HUES6 (cell line): ENCODE results near the gene COA1.
"Not testable (repeated sequence)": the region's sequence is repeated elsewhere in the genome, so short reads cannot be mapped to it uniquely, and the experiment has no call there.

Source experiments
- H3K27ac ChIP-seq: 2 replicates; pipeline ENCODE4 v1.7.0; 2013; ENCODE audit warnings: low read depth, mild to moderate bottlenecking, low read length, inconsistent platforms
- H3K27me3 ChIP-seq: 2 replicates; pipeline ENCODE4 v1.6.1; 2013; ENCODE audit warnings: low read length; ENCODE audit not compliant: control insufficient read depth, insufficient read depth
- H3K36me3 ChIP-seq: 2 replicates; pipeline ENCODE4 v1.6.1; 2013; ENCODE audit warnings: low read length; ENCODE audit not compliant: control insufficient read depth, insufficient read depth
- H3K4me1 ChIP-seq: 2 replicates; pipeline ENCODE4 v1.6.1; 2013; ENCODE audit warnings: low read length; ENCODE audit not compliant: control insufficient read depth, insufficient read depth
- H3K4me3 ChIP-seq: 2 replicates; pipeline ENCODE4 v1.5.1; 2013; ENCODE audit warnings: low read depth, low read length
- H3K9ac ChIP-seq: one replicate; pipeline ENCODE4 v1.6.1; 2013; ENCODE audit warnings: mild to moderate bottlenecking, low read length
- H3K9me3 ChIP-seq: 2 replicates; pipeline ENCODE4 v1.6.1; 2013; ENCODE audit warnings: low read depth, low read length; ENCODE audit not compliant: control insufficient read depth, insufficient read depth

Gene COA1

GRCh38 chr7:43604251-43604650 lies 125.1 kb downstream of the COA1 start:
- H3K36me3 ChIP-seq: peaks cover 17% of the 10 kb centered on the region
- H3K4me1 ChIP-seq: peaks cover 8% of the 10 kb centered on the region
- H3K9me3 ChIP-seq: peaks cover 5% of the 10 kb centered on the region
- H3K4me3 ChIP-seq: no peak overlapping the region
- H3K9ac ChIP-seq: no peak overlapping the region
- H3K27ac ChIP-seq: no peak overlapping the region
- H3K27me3 ChIP-seq: no peaks in the 10 kb centered on the region

- Histone ChIP-seq H3K4me1 (peaks cover 8% of the 10 kb centered on the region), H3K27me3 (no peaks in the 10 kb centered on the region), H3K9me3 (peaks cover 5% of the 10 kb centered on the region), H3K4me3 (no peak overlapping the region), H3K9ac (no peak overlapping the region), H3K27ac (no peak overlapping the region), H3K36me3 (peaks cover 14% of the 10 kb centered on the region)
These were observed 127.1 kb downstream of the COA1 start for GRCh38 chr7:43602256-43602655.

GRCh38 chr7:43600056-43600455 lies 129.3 kb downstream of the COA1 start:
- Histone ChIP-seq H3K36me3 (peaks cover 16% of the 10 kb centered on the region), H3K27ac (no peak overlapping the region), H3K9ac (no peak overlapping the region), H3K4me1 (peaks cover 8% of the 10 kb centered on the region), H3K9me3 (peaks cover 5% of the 10 kb centered on the region), H3K4me3 (no peak overlapping the region), H3K27me3 (no peaks in the 10 kb centered on the region)

GRCh38 chr7:43596426-43596825 lies 132.9 kb downstream of the COA1 start:
- peaks cover 14% of the 10 kb centered on the region for H3K36me3 ChIP-seq
- not testable (repeated sequence) for H3K27ac ChIP-seq, H3K9me3 ChIP-seq, H3K27me3 ChIP-seq, H3K4me1 ChIP-seq, H3K9ac ChIP-seq, H3K4me3 ChIP-seq

DNA sequence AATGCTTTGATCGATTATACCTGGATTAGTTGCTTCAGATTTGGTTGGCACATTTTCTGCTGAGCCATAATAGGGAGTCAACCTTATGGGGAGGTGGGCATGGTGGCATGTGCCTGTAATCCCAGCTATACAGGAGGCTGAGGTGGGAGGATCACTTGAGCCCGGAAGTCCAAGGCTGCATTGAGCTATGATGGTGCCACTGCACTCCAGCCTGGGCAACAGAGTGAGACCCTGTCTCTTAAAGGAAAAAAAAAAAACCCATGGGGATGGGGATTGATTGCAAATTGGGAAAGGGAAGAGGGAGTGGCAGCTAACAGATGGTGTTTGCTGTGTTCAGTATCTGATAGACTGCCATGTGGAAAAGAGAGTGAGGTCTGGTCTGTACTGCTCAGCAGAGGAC lies 135.3 kb downstream of the COA1 start:
- Histone ChIP-seq H3K9ac (no peak overlapping the region), H3K4me1 (peaks cover 7% of the 10 kb centered on the region), H3K9me3 (no peaks in the 10 kb centered on the region), H3K27ac (no peak overlapping the region), H3K4me3 (no peak overlapping the region), H3K27me3 (no peaks in the 10 kb centered on the region), H3K36me3 (peaks cover 11% of the 10 kb centered on the region)

- no peak overlapping the region for H3K27ac ChIP-seq
- H3K9ac ChIP-seq: no peak overlapping the region
- peaks cover 10% of the 10 kb centered on the region for H3K36me3 ChIP-seq
These were observed 136.3 kb downstream of the COA1 start for GRCh38 chr7:43593010-43593409.

GRCh38 chr7:43592326-43592725 lies 137.0 kb downstream of the COA1 start:
- Histone ChIP-seq H3K9me3 (no peaks in the 10 kb centered on the region), H3K4me3 (no peak overlapping the region), H3K4me1 (peaks cover 11% of the 10 kb centered on the region), H3K27ac (no peak overlapping the region), H3K36me3 (peaks cover 3% of the 10 kb centered on the region), H3K27me3 (no peaks in the 10 kb centered on the region), H3K9ac (no peak overlapping the region)

More at GRCh38 chr7:43593010-43593409, 136.3 kb downstream of the COA1 start:
- Histone ChIP-seq H3K4me3 (no peak overlapping the region), H3K9me3 (no peaks in the 10 kb centered on the region), H3K4me1 (peaks cover 11% of the 10 kb centered on the region), H3K27me3 (no peaks in the 10 kb centered on the region)

DNA sequence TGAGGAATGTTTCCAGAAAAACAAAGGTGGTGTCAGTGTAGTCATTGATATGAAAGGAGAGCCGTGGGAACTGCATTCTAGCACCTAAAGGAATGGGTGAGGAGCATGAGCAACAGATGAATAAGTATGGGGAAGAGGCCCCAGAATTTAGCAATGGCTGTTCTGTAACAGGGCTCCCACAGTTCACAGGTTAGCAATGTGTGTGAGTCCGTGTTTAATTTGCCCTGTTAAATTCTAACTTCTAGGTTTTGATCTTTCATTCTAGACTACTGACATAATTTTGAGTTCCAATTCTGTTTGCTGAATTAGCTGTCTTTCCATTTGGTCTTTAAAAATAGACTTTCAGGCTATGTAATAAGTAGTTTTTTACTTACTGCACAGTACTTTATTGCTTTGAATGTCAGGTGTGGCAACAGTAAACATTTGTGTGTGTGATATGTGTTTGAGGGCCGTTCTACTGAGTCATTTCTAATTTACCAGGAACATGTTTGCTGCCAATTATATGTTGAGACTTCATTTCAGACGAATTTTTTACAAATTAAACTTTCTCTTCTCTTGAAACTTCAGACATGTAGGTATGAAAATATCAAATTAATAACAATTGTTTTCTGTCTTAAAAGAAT lies 137.7 kb downstream of the COA1 start:
- Histone ChIP-seq H3K27ac (no peak overlapping the region), H3K4me3 (no peak overlapping the region), H3K36me3 (no peaks in the 10 kb centered on the region; the same call in none of the 2 replicates), H3K9me3 (no peaks in the 10 kb centered on the region), H3K4me1 (peaks cover 11% of the 10 kb centered on the region), H3K27me3 (no peaks in the 10 kb centered on the region), H3K9ac (no peak overlapping the region)

GRCh38 chr7:43590862-43591557 lies 138.3 kb downstream of the COA1 start:
- Histone ChIP-seq H3K36me3 (no peaks in the 10 kb centered on the region; the same call in 1 of the 2 replicates), H3K4me1 (peaks cover 14% of the 10 kb centered on the region), H3K27me3 (no peaks in the 10 kb centered on the region), H3K9me3 (no peaks in the 10 kb centered on the region), H3K4me3 (no peak overlapping the region), H3K9ac (no peak overlapping the region), H3K27ac (no peak overlapping the region)

DNA sequence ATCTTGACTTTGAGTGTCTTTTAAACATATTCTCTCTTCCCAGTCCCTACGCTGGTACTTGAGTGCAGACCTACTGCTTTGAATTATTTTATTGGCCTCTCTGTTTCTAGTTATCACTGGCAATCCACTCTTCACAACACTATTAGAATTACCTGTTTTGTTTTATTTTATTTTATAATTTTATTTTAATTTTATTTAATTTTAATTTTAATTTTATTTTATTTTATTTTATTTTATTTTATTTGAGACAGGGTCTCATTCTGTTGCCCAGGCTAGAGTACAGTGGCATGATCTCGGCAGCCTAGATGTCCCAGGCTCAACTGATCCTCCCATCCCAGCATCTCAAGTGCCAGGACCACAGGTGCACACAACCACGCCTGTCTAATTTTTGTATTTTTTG lies 139.6 kb downstream of the COA1 start:
- Histone ChIP-seq H3K4me1 (peaks cover 14% of the 10 kb centered on the region), H3K4me3 (no peak overlapping the region), H3K36me3 (no peaks in the 10 kb centered on the region), H3K27me3 (no peaks in the 10 kb centered on the region), H3K27ac (no peak overlapping the region), H3K9ac (no peak overlapping the region), H3K9me3 (no peaks in the 10 kb centered on the region)
